WTC11 (cell line): ENCODE results near the gene FBXL13. TPM values are rescaled to one million over a fixed set of nuclear protein-coding genes. Genes with fewer than 3 reads are reported as not detected.
"Not testable (repeated sequence)": the region's sequence is repeated elsewhere in the genome, so short reads cannot be mapped to it uniquely, and the experiment has no call there.

Source experiments
- ATAC-seq: fragments of 200-7000 bp; cut with Tn5 transposase; 2 replicates; pipeline ENCODE4 v1.10.0; 2021; ENCODE audit warnings: mild to moderate bottlenecking, moderate library complexity
- CTCF ChIA-PET: fragments of 300-600 bp; sonication (Branson Sonifier 250); formaldehyde crosslinking; loops from one replicate; lab custom pipeline; 2021; ENCODE audit warnings: antibody characterized with exemption; lab: Charles Lee
- POLR2A ChIA-PET: fragments of 350-600 bp; sonication (Branson Sonifier 250); formaldehyde crosslinking; loops from one replicate; lab custom pipeline; 2021; ENCODE audit warnings: antibody characterized with exemption; lab: Charles Lee
- DNase-seq: peaks from one replicate; pipeline ENCODE4 v3.0.0; 2021; ENCODE audit warnings: low spot score
- H3K27ac Mint-ChIP-seq: 2 replicates; pipeline ENCODE4 v1.8.0; 2021; ENCODE audit warnings: mixed read lengths
- H3K27me3 Mint-ChIP-seq: 2 replicates; pipeline ENCODE4 v1.8.0; 2021; ENCODE audit warnings: low read depth, mild to moderate bottlenecking, moderate library complexity, mixed read lengths
- H3K36me3 Mint-ChIP-seq: 2 replicates; pipeline ENCODE4 v1.8.0; 2021; ENCODE audit warnings: mixed read lengths
- H3K4me1 Mint-ChIP-seq: 2 replicates; pipeline ENCODE4 v1.8.0; 2022; ENCODE audit warnings: mixed read lengths
- H3K4me3 Mint-ChIP-seq: 2 replicates; pipeline ENCODE4 v1.8.0; 2021; ENCODE audit warnings: mild to moderate bottlenecking, moderate library complexity, mixed read lengths
- H3K9me3 Mint-ChIP-seq: 2 replicates; pipeline ENCODE4 v1.8.0; 2021; ENCODE audit warnings: mixed read lengths
- E2F1 ChIP-seq: sonication (generic); formaldehyde crosslinking; IDR thresholded peaks from 2 replicates; pipeline ENCODE4 v1.8.0; 2022; ENCODE audit warnings: mild to moderate bottlenecking, missing genetic modification reagents
- ERG ChIP-seq: fragments of 250-450 bp; sonication (Bioruptor Pico); IDR thresholded peaks from 2 replicates; pipeline ENCODE4 v1.8.0; 2021; ENCODE audit warnings: mild to moderate bottlenecking
- FOXP4 ChIP-seq: sonication (generic); formaldehyde crosslinking; IDR thresholded peaks from 2 replicates; pipeline ENCODE4 v1.8.0; 2022; ENCODE audit warnings: mild to moderate bottlenecking, missing genetic modification reagents
- GRHL2 ChIP-seq: fragments of 250-450 bp; sonication (Bioruptor Pico); IDR thresholded peaks from 2 replicates; pipeline ENCODE4 v1.8.0; 2022; ENCODE audit warnings: mild to moderate bottlenecking, moderate library complexity; ENCODE audit not compliant: insufficient replicate concordance, severe bottlenecking
- JUN ChIP-seq: sonication (generic); formaldehyde crosslinking; IDR thresholded peaks from 2 replicates; pipeline ENCODE4 v1.8.0; 2023; ENCODE audit warnings: mild to moderate bottlenecking, missing genetic modification reagents
- PRDM15 ChIP-seq: sonication (generic); formaldehyde crosslinking; IDR thresholded peaks from 2 replicates; pipeline ENCODE4 v1.8.0; 2022; ENCODE audit warnings: missing genetic modification reagents
- RELA ChIP-seq: sonication (generic); formaldehyde crosslinking; IDR thresholded peaks from 2 replicates; pipeline ENCODE4 v1.8.1; 2022; ENCODE audit warnings: missing genetic modification reagents, mild to moderate bottlenecking, borderline replicate concordance
- TCF7 ChIP-seq: sonication (generic); formaldehyde crosslinking; IDR thresholded peaks from 2 replicates; pipeline ENCODE4 v1.8.0; 2022; ENCODE audit warnings: mild to moderate bottlenecking, low read depth, missing genetic modification reagents, moderate library complexity
- USF1 ChIP-seq: sonication (generic); formaldehyde crosslinking; IDR thresholded peaks from 2 replicates; pipeline ENCODE4 v1.8.0; 2022; ENCODE audit warnings: mild to moderate bottlenecking, missing genetic modification reagents
- ZNF232 ChIP-seq: sonication (generic); formaldehyde crosslinking; IDR thresholded peaks from 2 replicates; pipeline ENCODE4 v1.8.0; 2022; ENCODE audit warnings: mild to moderate bottlenecking, missing genetic modification reagents
- ZNF281 ChIP-seq: sonication (generic); formaldehyde crosslinking; IDR thresholded peaks from 2 replicates; pipeline ENCODE4 v1.8.0; 2023; ENCODE audit warnings: mild to moderate bottlenecking, missing genetic modification reagents
- total RNA-seq: library from RNA; stranded (reverse); gene quantifications from 3 replicates; pipeline ENCODE4 v1.2.3, GENCODE V29; 2021

The FBXL13 gene
- total RNA-seq, 1 experiment from 2014 or later, result 1.7 TPM

GRCh38 chr7:102908676-102909075, 165.9 kb downstream of the FBXL13 start (continued):
- no peak for TF ChIP-seq PRDM15 (CRISPR knock-in tag)
- TF ChIP-seq ERG (CRISPR knock-in tag), result no peak
- TF ChIP-seq ZNF281 (CRISPR knock-in tag), result no peak
- no peak for TF ChIP-seq USF1 (CRISPR knock-in tag)
- no peak for TF ChIP-seq RELA (CRISPR knock-in tag)
- no peak for TF ChIP-seq FOXP4
- TF ChIP-seq ZNF232 (CRISPR knock-in tag), result no peak

GRCh38 chr7:102903576-102903975, 171.0 kb downstream of the FBXL13 start:
- DNase-seq, H3K27ac Mint-ChIP-seq, ATAC-seq, CTCF ChIA-PET, H3K36me3 Mint-ChIP-seq, H3K4me1 Mint-ChIP-seq, H3K27me3 Mint-ChIP-seq, H3K4me3 Mint-ChIP-seq, POLR2A ChIA-PET: not testable (repeated sequence)
- H3K9me3 Mint-ChIP-seq, result peaks cover 21% of the 10 kb centered on the region

GRCh38 chr7:102902052-102902451, 172.5 kb downstream of the FBXL13 start:
- H3K4me3 Mint-ChIP-seq, DNase-seq, ATAC-seq, H3K27ac Mint-ChIP-seq, H3K36me3 Mint-ChIP-seq, H3K27me3 Mint-ChIP-seq, H3K4me1 Mint-ChIP-seq, POLR2A ChIA-PET, CTCF ChIA-PET: not testable (repeated sequence)
- peaks cover 13% of the 10 kb centered on the region; the same call in 1 of the 2 replicates for H3K9me3 Mint-ChIP-seq

- ChIA-PET POLR2A (no interaction called here), CTCF (no interaction called here)
- H3K9me3 Mint-ChIP-seq, result peaks cover under 1% of the 10 kb centered on the region; the same call in 1 of the 2 replicates
- no peaks in the 10 kb centered on the region for H3K36me3 Mint-ChIP-seq
- no peak for TF ChIP-seq GRHL2 (CRISPR knock-in tag)
- TF ChIP-seq JUN (CRISPR knock-in tag), result no peak
- TF ChIP-seq TCF7 (CRISPR knock-in tag), result no peak
- no peak for TF ChIP-seq E2F1 (CRISPR knock-in tag)
- H3K27me3 Mint-ChIP-seq, result no peaks in the 10 kb centered on the region
- H3K4me1 Mint-ChIP-seq, result peaks cover 7% of the 10 kb centered on the region; the same call in 1 of the 2 replicates
- ATAC-seq (no peak), DNase-seq (no peak)
- H3K4me3 Mint-ChIP-seq, result no peak overlapping the region
- H3K27ac Mint-ChIP-seq, result no peak overlapping the region
These were observed 176.1 kb downstream of the FBXL13 start for GRCh38 chr7:102898532-102898859.
